Fibroblast of mammary gland (primary cell): ENCODE results near the gene SHANK1.

Source experiments
- DNase-seq: peaks from one replicate; pipeline ENCODE4 v3.0.0-alpha.2; 2010; ENCODE audit warnings: low read depth
- H3K4me3 ChIP-seq: 2 replicates; pipeline ENCODE4 v1.5.1; 2011; ENCODE audit warnings: low read depth, mild to moderate bottlenecking, low read length, moderate library complexity; ENCODE audit not compliant: control insufficient read depth
- CTCF ChIP-seq: conservative IDR thresholded peaks from 2 replicates; pipeline ENCODE4 v1.5.1; 2011; ENCODE audit warnings: low read depth, low read length, inconsistent platforms; ENCODE audit not compliant: control insufficient read depth, insufficient read depth

SHANK1 gene

GRCh38 chr19:50651174-50651573 lies 68.4 kb downstream of the SHANK1 start:
- no peak for TF ChIP-seq CTCF
- no peak overlapping the region for H3K4me3 ChIP-seq
- DNase-seq, result no peak

GRCh38 chr19:50649433-50650391 lies 69.9 kb downstream of the SHANK1 start, which contains the start of gene C19orf81:
C19orf81 (plus strand) TSS chr19:50649445; CDS start chr19:50649445, 0 bp downstream.
- H3K4me3 ChIP-seq, result no peak within 1 kb of the TSS
- TF ChIP-seq CTCF, result no peak
- peak; percentile 9 for DNase-seq

- no peak for DNase-seq
- no peak overlapping the region for H3K4me3 ChIP-seq
- no peak for TF ChIP-seq CTCF
Observed at GRCh38 chr19:50648659-50649058, 70.9 kb downstream of the SHANK1 start.

- DNase-seq, result no peak
- TF ChIP-seq CTCF, result no peak
- no peak overlapping the region for H3K4me3 ChIP-seq
Observed at GRCh38 chr19:50647879-50648615, 71.6 kb downstream of the SHANK1 start.

GRCh38 chr19:50646074-50646807 lies 73.4 kb downstream of the SHANK1 start:
- DNase-seq, result peak; percentile 88
- TF ChIP-seq CTCF, result no peak
- H3K4me3 ChIP-seq, result no peak overlapping the region

- no peak for TF ChIP-seq CTCF
Observed at GRCh38 chr19:50645107-50645506, 74.5 kb downstream of the SHANK1 start.

More at GRCh38 chr19:50645107-50645506, 74.5 kb downstream of the SHANK1 start:
- no peak overlapping the region for H3K4me3 ChIP-seq
- DNase-seq, result no peak
